NCI-H2029 treated with DMSO at 0.1 percent for 48 hours (cell line): Measurements from ENCODE around the gene RNF220.

Source experiments
- DNase-seq: peaks from one replicate; lab custom pipeline; 2025; lab: John Stamatoyannopoulos, UW

The RNF220 gene

DNA sequence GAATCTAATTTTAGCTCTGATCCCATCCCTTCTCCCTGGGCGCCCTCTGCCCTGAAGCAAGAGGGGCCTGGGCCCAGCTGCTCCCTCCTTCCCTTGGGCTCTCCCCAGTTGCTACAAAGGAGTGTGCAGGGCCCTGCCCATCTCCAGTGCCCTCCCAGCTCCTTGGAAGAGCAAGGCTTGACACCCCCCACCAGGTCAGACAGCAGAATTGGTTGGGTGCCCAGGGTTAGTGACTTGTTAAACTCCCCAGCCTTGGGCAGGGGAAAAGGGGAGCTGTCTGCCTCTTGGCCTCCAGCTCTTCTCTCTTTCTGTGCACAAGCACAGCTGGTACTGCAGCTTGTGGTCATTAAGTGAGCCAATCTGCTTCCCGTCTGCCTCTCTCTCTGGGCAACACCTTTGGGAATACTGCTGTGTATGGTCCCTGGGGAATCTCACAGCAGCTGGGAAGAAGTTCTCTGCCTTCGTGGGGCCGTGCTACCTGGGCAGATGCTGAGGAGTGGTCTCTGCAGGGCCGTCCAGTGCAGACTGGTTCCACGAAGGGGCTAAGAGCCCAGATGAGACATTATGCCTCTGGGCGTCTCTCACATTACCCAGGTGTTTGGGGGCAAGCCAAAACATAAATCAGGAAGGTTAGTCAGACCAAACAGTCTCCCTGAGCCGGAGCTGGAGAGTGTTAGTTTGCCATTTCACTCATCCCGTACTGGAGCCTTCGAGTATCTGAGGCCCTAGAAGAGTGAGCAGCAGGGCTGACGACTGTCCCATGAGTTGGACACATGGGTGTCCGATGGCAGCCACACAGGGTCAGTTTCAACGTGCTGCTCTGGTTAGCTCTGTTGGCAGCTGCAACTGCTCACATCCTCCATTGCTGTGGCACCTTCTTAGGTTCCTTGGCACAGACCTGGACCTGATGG is 231.9 kb downstream of the RNF220 start:
- DNase-seq: peak; percentile 79

DNA sequence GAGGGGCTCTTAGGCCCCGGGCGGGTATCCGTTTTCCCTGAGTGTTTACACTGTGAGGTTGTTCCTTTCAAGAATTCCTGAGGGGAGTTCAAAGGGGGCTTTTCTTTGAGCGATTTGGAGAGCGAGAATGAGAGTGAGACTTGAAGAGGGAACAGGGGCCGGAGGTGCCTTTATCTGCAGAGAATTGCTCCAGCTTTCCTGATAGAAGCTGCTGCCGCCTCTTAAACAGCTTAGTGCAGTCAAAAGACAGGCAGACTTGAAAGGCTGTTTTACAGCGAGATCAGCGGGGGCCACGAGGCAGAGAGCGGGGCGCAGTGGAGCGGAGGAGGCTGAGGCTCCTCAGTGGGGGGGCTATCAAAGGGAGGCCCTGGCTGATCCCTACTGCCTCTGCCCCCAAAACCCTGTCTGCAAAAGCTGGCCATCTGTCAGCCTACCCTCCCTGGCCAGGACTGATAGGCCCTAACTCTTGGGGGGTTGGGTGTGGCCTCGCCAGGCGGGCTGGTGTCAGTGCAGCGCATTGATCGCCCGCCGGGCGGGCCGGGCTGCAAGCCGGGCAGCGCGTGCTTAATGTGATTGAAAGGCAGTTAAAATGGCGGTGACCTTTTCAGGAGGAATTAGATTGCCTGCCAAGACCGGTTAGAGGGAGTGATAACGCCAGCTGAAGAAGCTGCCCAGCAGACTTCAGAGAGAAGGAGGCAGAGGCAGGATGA is 232.8 kb downstream of the RNF220 start:
- no peak for DNase-seq

DNA sequence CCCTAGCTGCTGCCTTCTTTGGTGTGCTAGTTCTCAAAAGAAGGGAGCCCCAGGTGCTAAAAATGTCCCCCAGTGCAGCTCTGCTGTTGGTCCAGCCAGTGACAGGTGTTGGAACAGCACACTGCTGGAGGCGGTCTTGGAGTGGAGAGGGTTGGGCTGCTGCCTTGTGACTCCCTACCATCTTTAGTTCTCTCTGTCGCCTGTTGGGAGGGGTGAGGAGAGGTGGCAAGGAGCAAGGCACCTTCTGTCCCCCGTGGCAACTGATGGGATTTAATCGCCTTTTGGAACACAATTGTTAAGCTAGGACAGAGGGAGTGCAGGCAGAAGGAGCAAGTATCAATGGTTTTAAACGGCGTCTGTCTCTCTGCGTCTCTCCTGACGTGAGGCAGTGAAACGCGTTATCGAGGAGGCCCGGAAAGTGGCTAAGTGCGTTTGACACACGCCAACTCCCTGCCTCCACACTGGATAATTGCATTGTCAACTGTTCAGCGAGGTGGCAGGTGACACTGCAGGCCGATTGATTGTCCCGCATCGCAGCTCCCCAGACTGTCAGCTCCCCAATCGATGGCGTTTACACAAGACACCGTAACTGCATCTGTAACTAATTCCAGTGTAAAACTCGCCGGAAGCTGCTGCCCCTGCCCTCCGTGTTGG is 235.3 kb downstream of the RNF220 start:
- no peak for DNase-seq

DNA sequence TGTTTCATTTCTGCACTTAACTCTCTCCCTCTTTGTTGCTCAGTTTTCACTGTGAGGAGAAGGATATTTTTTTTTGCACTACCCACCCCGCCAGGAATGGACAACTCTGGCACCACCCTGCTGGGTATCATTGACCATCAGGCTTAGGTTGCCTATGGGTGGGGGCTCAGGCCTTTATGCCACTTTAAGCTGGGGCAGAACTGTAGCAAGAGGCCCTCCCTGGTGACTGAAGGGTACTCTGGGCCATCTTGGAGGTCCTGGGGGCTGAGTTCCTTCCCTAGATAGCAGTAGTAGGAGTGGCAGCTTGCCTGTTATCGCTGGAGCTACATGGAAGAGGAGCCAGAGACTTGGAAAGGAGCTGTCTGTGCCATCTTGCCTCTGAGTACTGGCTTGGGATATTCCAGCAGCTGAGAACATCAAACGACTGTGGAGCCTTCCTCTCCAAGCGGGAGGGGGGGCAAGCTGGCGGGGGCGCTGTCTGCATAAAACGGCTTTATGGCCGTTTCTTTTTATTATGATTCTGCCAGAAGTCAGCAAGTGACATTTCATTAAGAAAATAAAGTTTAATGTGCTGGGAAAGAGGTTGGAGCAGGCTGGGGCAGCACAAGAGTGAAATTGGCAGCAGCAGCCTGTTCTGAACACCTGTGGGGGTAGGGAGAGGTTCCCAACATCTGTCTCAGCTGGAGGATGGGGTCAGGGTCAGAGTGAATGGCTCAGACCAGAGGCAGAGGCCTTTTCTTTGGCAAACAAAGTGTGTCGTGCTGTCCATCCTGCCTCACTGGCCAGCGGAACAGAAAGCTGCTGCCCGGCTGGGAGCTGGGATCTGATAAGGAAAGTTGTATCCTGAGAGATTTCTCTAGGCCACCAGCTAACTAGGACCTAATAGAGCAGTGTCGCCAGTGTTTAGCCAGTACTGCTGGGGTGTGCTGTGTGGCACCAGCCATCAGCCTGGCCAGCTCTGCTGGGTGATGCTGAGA is 236.4 kb downstream of the RNF220 start:
- no peak for DNase-seq

DNA sequence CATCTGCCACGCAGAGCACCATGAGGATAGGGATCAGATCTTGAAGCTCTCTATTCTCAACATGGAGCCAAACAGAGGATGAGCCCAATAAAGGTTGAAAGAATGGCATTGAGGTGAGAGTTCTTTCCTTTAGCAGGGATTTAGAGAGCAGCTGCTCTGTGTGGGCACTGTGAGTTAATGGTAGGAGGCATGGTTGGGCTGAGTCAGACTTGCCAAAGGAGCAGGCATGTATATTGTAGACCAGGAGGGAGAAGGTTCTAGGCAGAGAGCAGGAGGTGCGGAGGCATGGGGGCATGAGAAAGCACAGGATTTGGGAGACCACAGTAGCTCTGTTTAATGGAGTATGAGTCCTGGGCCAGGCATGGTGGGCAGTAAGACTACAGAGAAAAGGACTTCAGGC is 237.2 kb downstream of the RNF220 start:
- no peak for DNase-seq

DNA sequence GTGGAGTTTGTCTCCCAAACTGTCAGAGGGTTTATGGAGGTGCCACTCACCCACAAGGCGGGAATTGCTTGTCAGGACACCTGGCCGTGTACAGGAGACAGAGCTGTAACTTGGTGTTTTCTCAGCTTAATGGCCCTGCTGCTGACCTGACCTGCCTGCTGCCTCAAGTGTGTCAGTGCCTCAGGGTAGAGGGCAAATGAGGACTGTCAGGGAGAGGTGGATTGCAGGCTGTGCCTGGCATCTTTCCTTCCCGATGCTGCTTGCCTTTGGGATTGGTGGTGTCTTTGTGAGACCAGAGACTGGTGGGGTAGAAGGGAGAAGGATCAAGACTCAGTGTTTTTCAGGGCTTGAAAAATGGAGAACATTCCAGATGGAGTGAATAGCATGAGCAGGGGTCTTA is 237.9 kb downstream of the RNF220 start:
- no peak for DNase-seq

DNA sequence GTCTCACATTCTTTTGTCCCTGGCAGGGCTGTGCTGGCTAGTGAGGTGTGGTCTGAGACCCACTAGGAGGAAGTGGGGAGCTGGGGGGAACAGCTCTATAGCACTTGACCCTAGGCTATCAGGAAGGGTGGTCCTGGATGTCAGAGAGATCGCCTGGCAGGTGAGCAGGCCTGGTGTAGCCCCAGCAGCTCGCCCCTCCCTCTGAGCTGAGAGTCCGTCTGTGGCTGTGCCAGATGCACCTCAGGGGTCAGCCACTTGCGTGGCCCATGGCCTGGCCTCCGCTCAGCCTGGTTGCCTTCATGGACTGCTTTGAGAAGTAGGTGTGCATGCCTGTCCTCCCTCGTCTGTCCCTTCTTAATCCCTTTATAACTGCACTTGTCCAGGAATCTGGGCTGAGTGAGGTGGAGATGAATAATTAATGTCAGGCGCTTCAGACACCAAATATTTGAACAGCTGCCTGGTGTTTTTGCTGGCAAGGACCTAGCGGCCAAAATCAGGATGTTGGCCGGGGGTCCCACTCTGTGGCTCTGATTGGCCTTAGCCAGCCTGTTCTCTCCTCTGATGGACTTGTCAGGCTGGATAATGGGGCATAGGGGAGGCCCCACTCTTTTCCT is 238.8 kb downstream of the RNF220 start:
- peak; percentile 94 for DNase-seq

DNA sequence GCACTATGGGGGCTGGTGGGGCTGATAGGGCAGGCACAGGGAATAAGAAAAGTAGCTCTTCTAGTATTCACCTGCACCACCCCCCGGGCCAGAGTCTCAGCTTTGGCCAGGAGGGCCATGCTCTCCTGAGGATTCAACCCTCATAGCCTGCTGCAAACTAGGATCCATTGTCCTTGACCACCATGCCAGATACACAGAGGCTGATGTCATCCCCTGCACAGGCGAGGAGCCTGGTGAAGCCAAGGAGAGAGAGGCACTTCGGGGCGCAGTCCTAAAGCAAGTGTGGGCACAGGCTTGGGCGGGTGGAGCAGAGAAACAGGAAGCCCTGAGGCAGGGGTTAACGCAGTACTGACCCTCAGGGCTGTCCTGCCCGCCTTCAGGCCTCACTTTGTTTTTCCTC is 239.8 kb downstream of the RNF220 start:
- no peak for DNase-seq

DNA sequence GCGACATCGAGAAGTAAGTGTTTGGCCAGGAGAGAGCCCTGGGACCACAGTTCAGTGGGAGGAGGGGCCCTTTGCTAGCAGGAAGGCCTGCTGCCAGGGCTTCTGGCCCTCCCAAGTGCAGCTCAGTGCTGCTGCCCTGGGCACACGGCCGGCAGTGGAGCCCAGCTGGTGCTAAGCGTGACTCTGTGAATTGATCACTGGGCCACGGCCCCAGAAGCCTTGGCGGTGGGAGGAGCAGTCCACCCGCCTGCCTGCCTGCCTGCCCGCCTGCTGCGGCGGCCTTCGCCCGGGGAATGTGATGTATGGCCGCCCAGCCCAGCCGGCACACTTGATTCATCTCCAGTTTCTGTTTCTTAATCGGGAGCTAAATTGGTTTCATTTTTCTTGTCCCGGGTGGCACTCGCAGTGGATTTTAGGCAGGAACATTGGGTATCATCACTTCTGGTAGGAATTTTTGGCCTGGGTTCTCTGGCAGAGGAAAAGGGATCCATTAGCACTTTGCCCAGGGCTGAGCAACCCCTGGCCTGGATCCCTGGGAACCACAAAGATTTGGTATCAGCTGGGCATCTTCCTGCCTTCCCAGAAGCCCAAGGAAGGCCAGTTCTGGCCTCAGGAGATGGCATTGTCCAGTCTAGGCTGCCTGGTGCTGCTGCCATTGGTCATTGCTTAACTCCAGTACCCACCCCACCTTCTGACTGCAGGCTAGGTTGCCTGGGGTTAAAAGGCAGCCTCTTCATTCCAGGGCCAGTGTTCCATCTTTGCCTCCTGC is 240.6 kb downstream of the RNF220 start:
- peak; percentile 42 for DNase-seq

DNA sequence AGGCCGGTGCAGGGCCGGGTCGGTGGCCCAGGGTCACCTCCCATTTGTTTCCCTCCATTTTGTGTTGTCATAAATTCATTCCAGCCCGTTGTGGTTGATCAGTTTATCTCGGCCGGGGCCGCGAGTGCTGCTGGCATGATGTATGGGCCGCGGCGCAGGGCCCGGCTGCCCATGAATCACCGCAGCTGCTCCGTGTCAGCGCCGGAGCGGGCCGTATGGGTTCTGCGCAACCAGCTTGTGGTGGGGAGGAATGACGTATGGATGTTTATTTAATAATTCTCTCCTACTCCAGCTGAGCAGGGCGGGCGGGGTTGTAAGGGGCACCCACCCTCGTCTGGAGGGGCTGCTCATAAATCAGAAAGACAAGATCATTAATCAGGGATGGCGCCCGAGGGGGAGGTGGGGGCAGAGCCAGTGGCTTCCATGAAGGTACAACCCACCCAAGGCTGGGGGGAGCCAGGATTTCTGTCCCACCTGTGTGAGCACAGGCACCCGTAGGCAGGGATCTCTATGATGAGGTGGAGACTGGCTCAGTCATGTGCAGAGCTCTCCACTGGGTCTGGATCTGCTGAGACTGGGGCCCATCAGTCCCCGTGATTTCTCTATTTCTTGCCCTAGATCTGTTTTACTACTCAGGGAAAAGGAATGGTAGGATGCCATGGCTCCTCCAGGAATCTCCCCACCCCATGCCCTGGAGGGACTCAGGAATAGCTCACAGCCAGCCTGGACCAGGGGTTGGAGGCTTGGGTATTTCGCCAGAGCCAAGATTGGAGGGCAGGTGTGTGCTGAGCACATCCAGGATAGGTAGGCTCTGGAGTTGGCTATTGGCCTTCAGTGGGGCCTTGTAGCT is 241.4 kb downstream of the RNF220 start:
- DNase-seq: no peak

DNA sequence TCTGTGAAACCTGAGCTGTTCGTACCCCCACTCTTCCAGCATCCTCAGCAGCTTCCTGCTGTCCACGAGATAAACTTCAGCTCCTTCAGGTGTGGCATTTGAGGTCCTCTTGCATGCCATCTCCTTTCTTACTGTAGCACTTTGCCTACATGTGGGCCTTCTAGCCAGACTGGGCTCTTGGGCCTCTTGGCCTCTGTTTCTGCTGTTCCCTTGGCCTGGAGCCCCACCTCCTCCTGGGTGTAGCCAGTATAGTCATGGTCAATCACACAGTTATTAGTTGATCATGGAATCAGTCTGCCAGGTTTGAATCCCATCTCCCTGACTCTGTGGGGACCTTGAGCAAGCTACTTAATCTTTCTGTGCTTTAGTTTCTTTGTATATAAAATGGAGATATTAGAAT is 242.8 kb downstream of the RNF220 start:
- no peak for DNase-seq

DNA sequence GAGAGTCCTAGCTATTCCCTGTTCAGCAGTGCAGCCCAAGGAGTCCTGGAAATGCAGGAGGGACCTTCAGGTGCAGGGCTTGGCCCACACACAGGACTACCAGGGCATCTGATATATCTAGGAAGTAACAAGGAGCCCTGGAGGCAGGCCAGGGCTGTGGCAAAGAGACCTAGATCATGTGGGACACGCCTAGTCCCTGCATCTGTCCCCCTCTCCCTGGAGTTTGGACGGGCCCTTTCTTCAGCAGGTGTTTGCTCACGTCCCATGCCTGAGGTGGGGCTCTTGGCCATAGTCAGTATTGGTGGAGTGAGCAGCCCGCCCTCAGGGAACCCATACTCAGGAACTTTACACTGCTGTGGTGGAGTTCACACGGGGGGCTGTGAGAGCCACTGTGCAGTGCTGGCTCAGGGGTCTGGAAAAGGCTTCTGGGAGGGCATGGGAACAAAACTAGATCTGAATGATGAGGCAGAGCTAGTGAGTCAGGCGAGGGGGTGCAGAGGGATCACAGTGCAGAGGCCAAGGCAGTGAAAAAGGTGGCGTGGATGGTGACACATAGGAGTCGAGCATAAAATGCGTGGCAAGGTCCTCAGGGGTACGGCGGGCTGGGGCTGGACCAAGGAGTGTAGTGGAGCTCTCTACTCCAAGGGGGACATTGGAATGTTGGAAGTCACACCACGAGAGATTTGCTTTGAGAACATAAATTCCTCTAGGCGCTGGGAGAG is 243.6 kb downstream of the RNF220 start:
- no peak for DNase-seq

DNA sequence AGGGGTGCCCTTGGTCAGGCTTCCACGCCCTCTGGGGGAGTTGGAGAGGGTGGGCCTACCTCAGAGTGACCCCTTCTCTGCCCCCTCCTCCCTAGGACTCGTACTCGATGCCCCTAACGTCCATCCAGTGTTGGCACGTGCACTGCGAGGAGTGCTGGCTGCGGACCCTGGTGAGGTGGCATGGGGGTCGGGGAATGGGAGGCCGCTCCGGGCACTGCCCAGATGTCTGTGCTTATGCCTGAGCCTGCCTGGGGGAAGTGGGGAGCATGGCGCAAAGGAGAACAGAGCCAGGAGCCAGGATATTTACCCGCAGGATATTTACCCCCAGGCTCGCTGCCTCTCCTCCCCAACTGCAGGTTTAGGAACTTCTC is 244.7 kb downstream of the RNF220 start:
- no peak for DNase-seq

DNA sequence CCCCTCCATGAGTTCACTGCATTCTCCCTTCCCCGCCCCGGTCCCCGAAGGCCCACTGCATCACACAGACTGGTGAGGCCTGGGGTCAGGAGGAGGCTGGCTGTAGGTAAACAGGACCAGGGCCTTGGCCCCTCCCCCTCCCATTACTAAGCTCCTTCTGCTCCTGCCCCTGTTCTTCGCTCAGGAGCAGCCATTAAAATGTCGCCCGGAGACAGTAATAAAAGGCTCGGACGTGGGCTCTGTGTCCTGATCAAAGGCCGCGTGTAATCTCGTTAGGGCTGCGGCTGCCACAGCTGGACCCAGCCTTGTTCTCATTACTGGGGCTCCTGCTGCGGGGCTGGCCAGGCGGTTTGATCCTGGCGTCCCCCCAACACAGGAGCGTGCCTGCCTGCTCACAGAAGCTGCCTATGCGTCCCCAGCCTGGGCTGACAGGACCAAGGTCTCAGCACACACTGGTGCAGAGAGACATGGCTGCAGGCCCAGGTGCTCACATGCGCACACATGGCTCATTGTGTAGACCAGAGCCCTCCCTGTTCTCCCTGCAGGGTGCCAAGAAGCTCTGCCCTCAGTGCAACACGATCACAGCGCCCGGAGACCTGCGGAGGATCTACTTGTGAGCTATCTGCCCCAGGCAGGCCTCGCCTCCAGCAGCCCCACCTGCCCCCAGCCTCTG is 245.2 kb downstream of the RNF220 start:
- peak; percentile 53 for DNase-seq

DNA sequence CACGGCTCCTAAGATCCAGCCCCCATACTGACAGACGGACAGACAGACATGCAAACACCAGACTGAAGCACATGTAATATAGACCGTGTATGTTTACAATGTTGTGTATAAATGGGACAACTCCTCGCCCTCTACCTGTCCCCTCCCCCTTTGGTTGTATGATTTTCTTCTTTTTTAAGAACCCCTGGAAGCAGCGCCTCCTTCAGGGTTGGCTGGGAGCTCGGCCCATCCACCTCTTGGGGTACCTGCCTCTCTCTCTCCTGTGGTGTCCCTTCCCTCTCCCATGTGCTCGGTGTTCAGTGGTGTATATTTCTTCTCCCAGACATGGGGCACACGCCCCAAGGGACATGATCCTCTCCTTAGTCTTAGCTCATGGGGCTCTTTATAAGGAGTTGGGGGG is 246.0 kb downstream of the RNF220 start:
- no peak for DNase-seq

DNA sequence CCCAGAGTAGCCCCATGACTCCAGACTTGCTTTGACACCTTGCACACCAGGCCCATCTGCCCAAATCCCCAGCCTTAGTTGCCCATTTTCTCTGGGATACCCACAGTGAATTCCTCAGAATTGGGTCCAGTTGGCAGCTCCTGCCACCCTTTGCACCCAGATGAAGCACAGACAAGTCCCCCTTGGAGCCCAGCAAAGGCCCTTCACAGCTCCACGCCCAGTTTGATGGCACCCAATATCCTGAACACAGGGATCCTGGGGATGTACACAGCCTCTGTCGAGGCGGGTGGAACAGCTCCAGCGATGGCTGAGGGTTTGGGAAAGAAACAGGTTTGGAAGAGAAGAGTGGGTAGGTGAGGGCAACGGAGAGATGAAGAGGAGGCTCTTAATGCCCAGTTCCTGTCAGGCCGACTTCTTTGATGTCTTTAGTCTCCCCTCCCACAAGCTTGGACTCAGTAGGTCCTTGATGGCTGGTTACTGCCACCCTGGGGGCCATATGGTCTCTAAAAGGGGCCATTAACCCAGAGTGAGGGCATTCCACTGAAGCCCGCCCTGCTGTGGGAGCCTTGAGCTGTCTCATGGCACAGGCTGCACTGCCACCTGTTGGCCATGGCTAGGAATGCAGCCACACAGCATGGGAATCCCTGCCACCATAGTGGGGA is 247.5 kb downstream of the RNF220 start:
- peak; percentile 67 for DNase-seq

DNA sequence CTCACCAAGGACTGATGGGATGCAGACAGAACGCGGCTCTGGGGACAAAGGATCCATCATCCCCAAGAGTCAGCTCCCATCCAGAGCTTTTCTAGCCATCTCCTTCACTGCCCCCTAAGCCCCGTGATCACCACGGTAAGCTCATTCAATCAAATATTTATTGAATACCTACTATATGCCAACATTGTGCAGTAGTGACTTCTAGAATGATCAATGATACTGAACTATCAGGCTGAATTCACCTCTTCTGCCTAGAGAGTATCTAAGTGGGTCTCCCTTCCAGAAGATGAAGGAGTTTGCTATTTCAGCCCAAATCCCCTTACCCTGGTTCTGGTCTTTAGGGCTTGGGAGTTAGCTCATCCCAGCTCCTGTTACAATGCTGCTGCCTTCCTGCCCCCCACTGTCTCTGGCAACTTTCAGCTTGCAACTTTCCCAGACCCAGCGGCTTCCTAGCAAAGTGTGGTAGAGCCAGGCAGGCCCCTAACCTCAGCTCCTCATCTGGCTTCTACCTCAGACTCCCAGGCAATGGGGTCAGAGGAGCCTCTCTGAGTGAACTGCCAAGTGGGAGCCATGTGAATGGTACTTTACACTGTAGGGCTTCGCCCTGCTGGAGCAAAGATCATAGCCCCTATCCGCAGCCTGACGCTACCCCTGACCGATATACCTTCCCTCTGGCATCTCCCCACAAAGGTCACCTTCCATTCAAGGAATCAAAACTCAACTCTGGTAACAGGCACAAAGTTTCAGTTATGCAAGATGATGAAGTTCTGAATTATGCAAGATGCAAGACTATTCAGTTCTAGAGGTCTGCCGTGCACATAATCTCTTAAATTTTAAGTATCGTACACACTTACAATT is 248.3 kb downstream of the RNF220 start:
- no peak for DNase-seq
